Thoracic aorta (tissue), 2 donors: Measurements from ENCODE around the gene RABL6. TPM values are rescaled to one million over a fixed set of nuclear protein-coding genes. Genes with fewer than 3 reads are reported as not detected.

Experiments used
- ATAC-seq: fragments of 150-250 bp; one replicate; pipeline ENCODE4 v1.8.0; 2017; ENCODE audit warnings: low read depth; ENCODE audit not compliant: insufficient number of reproducible peaks, low FRiP score
- DNase-seq: peaks from one replicate; pipeline ENCODE4 v3.0.0-alpha.2; 2020; ENCODE audit warnings: low spot score
- H3K27ac ChIP-seq, 2 donors: fragments of 200-600 bp; sonication (generic); 1 replicate in 1 of 2; 2 replicates in 1 of 2; pipeline ENCODE4 v1.5.1; 2016; ENCODE audit warnings: mild to moderate bottlenecking in 2 of 2, moderate library complexity in 2 of 2
- H3K27me3 ChIP-seq: fragments of 200-600 bp; sonication (generic); replicated peaks from 2 replicates; pipeline ENCODE4 v1.6.0; 2016; ENCODE audit warnings: mild to moderate bottlenecking; ENCODE audit not compliant: insufficient read depth
- H3K36me3 ChIP-seq: fragments of 200-600 bp; sonication (generic); one replicate; pipeline ENCODE4 v1.5.1; 2016
- H3K4me1 ChIP-seq, 2 donors: fragments of 200-600 bp; sonication (generic); 1 replicate in 1 of 2; 2 replicates in 1 of 2; pipeline versions ENCODE4 v1.5.1 to v1.6.0; 2016; ENCODE audit warnings: low read depth in 2 of 2, mild to moderate bottlenecking in 1 of 2; ENCODE audit not compliant: control insufficient read depth in 1 of 2
- H3K4me3 ChIP-seq: fragments of 200-600 bp; sonication (generic); 2 replicates; pipeline ENCODE4 v1.5.1; 2016; ENCODE audit warnings: mild to moderate bottlenecking
- H3K9me3 ChIP-seq: fragments of 200-600 bp; sonication (generic); 2 replicates; pipeline ENCODE4 v1.5.1; 2016
- total RNA-seq, 2 donors: library from RNA; depleted of rRNA; stranded (reverse); fragments of >200 nt; gene quantifications; one replicate each; pipeline versions ENCODE4 v1.1.0 to v1.2.3, GENCODE V29; 2016
- TF ChIP-seq, protein P1 (sequence below): fragments of 200-600 bp; sonication (generic); IDR thresholded peaks from one replicate; pipeline ENCODE4 v1.5.1; 2019; ENCODE audit warnings: antibody characterized with exemption

Gene RABL6
- total RNA-seq, 2 donors from 2014 or later, result 61.7 to 86.2 TPM

DNA sequence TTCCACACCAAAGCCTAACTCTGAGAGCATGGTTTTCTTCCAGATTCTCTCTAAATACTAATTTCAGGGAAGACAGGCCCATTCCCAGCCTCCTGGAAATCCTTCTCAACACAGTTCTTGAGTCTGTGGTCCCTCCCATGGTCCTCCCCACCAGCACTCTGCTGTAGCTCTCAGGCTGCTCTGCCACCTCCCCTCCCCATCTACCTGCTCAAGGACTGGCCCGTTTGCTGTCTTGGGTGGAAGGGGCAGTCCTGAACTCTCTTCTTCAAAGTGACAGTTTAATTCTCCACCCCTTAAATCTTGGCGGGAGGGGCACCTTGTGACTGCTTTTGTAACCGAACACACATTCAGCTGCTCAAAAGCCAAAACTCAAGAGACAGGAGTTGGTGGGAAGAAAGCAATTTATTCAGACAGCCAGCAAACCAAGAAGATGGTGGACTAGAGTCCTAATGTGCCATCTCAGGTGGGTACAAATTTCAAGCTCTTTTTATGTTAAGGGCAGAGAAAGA, 35.8 kb upstream of the RABL6 start:
- H3K27me3 ChIP-seq, result no peaks in the 10 kb centered on the region
- H3K27ac ChIP-seq, result no peak overlapping the region
- H3K4me1 ChIP-seq, result no peaks in the 10 kb centered on the region
- TF ChIP-seq, protein P1, sequence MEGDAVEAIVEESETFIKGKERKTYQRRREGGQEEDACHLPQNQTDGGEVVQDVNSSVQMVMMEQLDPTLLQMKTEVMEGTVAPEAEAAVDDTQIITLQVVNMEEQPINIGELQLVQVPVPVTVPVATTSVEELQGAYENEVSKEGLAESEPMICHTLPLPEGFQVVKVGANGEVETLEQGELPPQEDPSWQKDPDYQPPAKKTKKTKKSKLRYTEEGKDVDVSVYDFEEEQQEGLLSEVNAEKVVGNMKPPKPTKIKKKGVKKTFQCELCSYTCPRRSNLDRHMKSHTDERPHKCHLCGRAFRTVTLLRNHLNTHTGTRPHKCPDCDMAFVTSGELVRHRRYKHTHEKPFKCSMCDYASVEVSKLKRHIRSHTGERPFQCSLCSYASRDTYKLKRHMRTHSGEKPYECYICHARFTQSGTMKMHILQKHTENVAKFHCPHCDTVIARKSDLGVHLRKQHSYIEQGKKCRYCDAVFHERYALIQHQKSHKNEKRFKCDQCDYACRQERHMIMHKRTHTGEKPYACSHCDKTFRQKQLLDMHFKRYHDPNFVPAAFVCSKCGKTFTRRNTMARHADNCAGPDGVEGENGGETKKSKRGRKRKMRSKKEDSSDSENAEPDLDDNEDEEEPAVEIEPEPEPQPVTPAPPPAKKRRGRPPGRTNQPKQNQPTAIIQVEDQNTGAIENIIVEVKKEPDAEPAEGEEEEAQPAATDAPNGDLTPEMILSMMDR, result no peak
- no peak overlapping the region for H3K4me3 ChIP-seq
- no peak for ATAC-seq
- no peaks in the 10 kb centered on the region for H3K36me3 ChIP-seq
- H3K9me3 ChIP-seq, result peaks cover 6% of the 10 kb centered on the region
- DNase-seq, result no peak

DNA sequence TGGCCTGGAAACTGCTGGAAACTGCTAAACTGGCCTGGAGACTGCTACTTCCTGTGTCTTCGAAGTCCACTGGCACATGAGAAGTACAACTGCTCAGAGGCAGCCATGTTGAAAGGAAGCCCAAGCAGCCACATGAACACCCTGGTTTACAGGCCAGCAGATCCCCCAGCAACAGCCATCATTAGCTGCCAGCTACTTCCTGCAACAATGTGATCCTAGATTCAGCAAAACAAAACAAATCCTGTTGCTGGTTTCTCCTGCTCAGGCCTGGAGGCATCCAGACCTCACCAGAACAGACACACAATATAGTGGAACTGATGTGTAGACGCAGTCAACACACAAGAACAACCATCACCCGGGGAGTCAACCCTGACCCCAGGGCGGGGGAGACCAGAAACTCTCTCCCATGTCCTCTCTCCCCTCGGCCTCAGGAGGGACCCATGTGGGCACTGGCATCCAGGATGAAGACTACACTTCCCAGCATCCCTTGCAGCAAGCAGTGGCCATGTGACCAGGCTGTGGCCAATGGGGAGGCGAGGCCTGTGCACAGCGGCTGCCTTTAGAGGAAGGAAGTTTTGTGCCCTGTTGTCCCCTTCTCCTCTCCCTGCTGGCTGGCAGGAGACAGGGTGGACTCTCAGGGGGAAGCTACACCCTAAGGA, 34.2 kb upstream of the RABL6 start:
- ATAC-seq (no peak), DNase-seq (no peak)
- no peak overlapping the region for H3K27ac ChIP-seq
- H3K36me3 ChIP-seq, result no peaks in the 10 kb centered on the region
- H3K27me3 ChIP-seq, result no peaks in the 10 kb centered on the region
- H3K4me1 ChIP-seq, result no peaks in the 10 kb centered on the region
- TF ChIP-seq, protein P1, result no peak
- no peak overlapping the region for H3K4me3 ChIP-seq
- H3K9me3 ChIP-seq, result peaks cover 6% of the 10 kb centered on the region

DNA sequence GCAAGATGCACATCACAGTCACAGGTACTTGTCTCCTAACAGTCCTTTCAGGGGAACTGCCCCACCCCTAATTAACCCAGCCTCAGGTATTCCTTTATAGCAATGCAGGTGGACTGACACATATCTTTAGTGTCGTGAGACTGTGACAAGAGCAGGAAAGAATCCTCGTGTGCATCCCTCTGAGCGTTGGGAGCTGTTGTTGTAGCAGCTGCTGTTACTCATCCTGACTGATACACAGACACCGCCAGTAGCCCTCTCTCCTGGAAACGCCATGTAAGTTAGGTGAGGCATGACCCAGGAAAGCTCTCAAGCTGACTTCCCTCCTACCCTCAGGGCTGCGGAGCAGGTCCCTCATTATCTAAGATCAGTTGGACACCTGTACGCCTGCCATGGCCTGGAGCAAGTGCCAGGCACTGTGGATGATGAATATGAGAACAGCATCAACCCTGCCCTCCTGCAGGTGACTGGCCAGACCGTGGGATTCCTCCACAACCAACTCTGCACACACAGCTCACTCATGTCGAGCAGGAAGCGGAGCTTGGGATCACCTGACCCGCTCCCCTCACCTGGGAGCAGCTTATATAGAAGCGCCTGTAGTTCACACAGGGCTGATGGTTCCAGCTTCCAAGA, 33.2 kb upstream of the RABL6 start:
- DNase-seq (no peak), ATAC-seq (no peak)
- peaks cover 6% of the 10 kb centered on the region for H3K9me3 ChIP-seq
- no peaks in the 10 kb centered on the region for H3K36me3 ChIP-seq
- no peak overlapping the region for H3K27ac ChIP-seq
- H3K4me1 ChIP-seq, result no peaks in the 10 kb centered on the region
- H3K4me3 ChIP-seq, result no peak overlapping the region
- no peaks in the 10 kb centered on the region for H3K27me3 ChIP-seq
- TF ChIP-seq, protein P1, result no peak

DNA sequence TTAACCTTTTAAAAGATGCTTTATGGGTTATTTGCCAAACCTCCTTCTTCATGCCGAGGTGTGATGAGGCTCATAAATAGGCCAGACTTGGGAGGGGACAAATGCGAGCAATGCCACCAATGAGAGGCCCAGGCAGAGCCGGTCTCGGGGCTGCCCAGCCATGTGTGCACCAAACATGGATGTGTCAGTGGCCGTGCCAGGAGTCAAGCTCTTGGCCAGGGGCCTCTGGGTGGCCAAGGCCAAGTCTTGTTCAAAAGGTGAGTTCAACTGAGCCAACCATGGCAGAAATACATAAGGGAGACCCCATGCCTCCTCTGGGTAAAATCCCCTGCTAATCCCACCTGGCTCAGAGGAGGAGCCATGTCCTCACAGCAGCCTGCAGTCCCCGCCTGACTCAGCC, 32.6 kb upstream of the RABL6 start:
- Histone ChIP-seq H3K9me3 (peaks cover 6% of the 10 kb centered on the region), H3K27ac (no peak overlapping the region), H3K36me3 (no peaks in the 10 kb centered on the region), H3K4me3 (no peak overlapping the region), H3K27me3 (no peaks in the 10 kb centered on the region), H3K4me1 (no peaks in the 10 kb centered on the region)
- TF ChIP-seq, protein P1, result no peak
- DNase-seq, result no peak
- no peak for ATAC-seq

DNA sequence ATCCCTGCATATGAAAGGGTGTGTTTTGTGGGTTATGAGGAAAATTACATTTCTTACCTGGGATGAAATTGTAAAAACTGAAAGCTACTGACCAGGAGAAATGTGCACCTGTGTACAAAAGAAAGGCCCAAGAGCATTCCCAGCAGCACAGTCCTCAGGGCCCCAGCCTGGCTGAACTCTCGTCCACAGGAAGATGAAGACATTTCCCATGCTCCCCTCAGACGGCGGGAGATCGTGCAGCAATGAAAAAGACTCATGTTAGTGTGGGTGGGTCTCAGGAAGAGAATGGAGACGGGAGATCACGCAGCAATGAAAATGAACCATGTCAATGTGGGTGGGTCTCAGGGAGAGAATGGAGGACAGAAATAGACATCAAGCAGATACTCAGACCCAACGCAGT, 30.8 kb upstream of the RABL6 start:
- TF ChIP-seq, protein P1, result no peak
- Histone ChIP-seq H3K36me3 (no peaks in the 10 kb centered on the region), H3K9me3 (peaks cover 6% of the 10 kb centered on the region), H3K4me1 (no peaks in the 10 kb centered on the region), H3K4me3 (no peak overlapping the region), H3K27me3 (no peaks in the 10 kb centered on the region), H3K27ac (no peak overlapping the region)
- ATAC-seq (no peak), DNase-seq (no peak)
